ENCODE data around the gene CCDC192.

DNA sequence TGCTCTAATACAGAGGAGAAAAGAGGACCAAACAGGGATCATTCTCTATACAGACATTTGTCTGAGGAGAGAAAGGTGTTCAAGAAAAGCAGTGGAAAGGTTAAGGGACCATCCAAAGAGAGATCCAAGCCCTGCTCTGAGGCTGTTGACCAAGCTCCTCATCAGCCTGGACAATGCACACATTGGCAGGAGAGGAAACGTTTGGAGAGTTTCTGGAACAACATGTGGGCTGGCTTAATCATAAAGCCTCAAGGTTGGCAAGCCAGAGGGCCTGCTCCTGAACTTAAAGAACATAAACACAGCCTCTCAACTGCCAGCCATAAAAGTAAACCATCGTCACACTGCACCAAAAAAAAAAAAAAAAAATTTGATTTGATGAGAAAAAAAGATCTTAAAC lies 196.0 kb downstream of the CCDC192 start:
- TF ChIP-seq SP1 (IDR thresholded peaks at IDR 0.05) (no peak), BHLHE40 (IDR thresholded peaks at IDR 0.05; ENCODE audit: borderline replicate concordance) (no peak), FOXA1 (IDR thresholded peaks at IDR 0.05) (no peak), ARNT (IDR thresholded peaks at IDR 0.05) (no peak), LEF1 (IDR thresholded peaks at IDR 0.05; ENCODE audit: borderline replicate concordance) (no peak), NFRKB (IDR thresholded peaks at IDR 0.05) (no peak), ELF4 (IDR thresholded peaks at IDR 0.05) (no peak), SUZ12 (IDR thresholded peaks at IDR 0.05) (no peak), FOXM1 (IDR thresholded peaks at IDR 0.05; ENCODE audit: borderline replicate concordance) (no peak), FOXK2 (IDR thresholded peaks at IDR 0.05) (no peak), ZNF384 (IDR thresholded peaks at IDR 0.05) (no peak)
- TF ChIP-seq, protein P1, sequence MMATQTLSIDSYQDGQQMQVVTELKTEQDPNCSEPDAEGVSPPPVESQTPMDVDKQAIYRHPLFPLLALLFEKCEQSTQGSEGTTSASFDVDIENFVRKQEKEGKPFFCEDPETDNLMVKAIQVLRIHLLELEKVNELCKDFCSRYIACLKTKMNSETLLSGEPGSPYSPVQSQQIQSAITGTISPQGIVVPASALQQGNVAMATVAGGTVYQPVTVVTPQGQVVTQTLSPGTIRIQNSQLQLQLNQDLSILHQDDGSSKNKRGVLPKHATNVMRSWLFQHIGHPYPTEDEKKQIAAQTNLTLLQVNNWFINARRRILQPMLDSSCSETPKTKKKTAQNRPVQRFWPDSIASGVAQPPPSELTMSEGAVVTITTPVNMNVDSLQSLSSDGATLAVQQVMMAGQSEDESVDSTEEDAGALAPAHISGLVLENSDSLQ (IDR thresholded peaks at IDR 0.05) = no peak

Measured in HEK293T (cell line).